Globus pallidus (tissue), 1 donor: ENCODE measurements around the gene CKLF.
"Not testable (repeated sequence)": the region's sequence is repeated elsewhere in the genome, so short reads cannot be mapped to it uniquely, and the experiment has no call there.

Experiments used
- DNase-seq: peaks from one replicate; pipeline ENCODE4 v3.0.0-alpha.2; 2015; ENCODE audit warnings: low spot score

The CKLF gene

GRCh38 chr16:66598111-66598510 is 45.7 kb downstream of the CKLF start:
- DNase-seq, result no peak

- DNase-seq, result no peak
Measured at GRCh38 chr16:66599726-66600125, 47.4 kb downstream of the CKLF start.

GRCh38 chr16:66600477-66600876 is 48.1 kb downstream of the CKLF start:
- DNase-seq, result no peak

- DNase-seq, result no peak
Measured at GRCh38 chr16:66601471-66601870, 49.1 kb downstream of the CKLF start.

GRCh38 chr16:66603537-66604375 is 51.4 kb downstream of the CKLF start:
- no peak for DNase-seq

- DNase-seq, result no peak
Measured at GRCh38 chr16:66604376-66605176, 52.2 kb downstream of the CKLF start, which contains the start of gene CMTM3. Gene CMTM3, plus strand, starts transcription at chr16:66604704. Its CDS starts 102 bp downstream, at chr16:66604806.

GRCh38 chr16:66605177-66605978 is 53.0 kb downstream of the CKLF start:
- DNase-seq, result no peak

GRCh38 chr16:66605979-66606751 is 53.8 kb downstream of the CKLF start:
- DNase-seq, result no peak

- peak; percentile 61 for DNase-seq
Measured at GRCh38 chr16:66608241-66609138, 56.1 kb downstream of the CKLF start.

- DNase-seq, result no peak
Measured at GRCh38 chr16:66609139-66609510, 56.7 kb downstream of the CKLF start.

- no peak for DNase-seq
Measured at GRCh38 chr16:66610111-66610820, 57.9 kb downstream of the CKLF start.

- DNase-seq, result not testable (repeated sequence)
Measured at GRCh38 chr16:66611911-66612310, 59.5 kb downstream of the CKLF start.

GRCh38 chr16:66612422-66612821 is 60.0 kb downstream of the CKLF start:
- DNase-seq, result no peak

- no peak for DNase-seq
Measured at GRCh38 chr16:66614161-66614802, 61.9 kb downstream of the CKLF start.
